ENCODE results near the gene SHISA9.

Gene SHISA9

DNA sequence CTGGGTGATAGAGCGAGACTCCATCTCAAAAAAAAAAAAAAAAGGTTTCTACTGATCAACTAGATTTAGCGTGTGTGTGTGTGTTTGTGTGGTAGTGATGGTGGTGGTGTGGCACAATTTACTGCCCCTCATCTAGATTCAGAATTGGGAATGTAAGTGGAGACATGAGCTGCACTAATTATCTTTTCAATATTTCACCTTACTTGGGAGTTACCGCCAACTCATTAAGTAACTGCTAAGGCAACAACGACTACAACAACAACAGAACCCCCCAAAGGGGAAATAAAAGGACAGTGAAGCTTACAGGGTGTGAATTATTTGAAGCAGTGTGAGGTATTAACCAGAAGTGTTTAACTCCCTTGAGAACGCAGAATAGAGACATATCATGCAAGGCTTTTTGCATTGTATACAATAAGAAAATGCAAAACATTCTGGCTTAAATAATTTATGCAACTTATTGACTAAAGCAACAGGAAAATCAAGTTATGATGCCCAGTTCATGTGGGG, 180.5 kb downstream of the SHISA9 start:
- no peak for DNase-seq

DNA sequence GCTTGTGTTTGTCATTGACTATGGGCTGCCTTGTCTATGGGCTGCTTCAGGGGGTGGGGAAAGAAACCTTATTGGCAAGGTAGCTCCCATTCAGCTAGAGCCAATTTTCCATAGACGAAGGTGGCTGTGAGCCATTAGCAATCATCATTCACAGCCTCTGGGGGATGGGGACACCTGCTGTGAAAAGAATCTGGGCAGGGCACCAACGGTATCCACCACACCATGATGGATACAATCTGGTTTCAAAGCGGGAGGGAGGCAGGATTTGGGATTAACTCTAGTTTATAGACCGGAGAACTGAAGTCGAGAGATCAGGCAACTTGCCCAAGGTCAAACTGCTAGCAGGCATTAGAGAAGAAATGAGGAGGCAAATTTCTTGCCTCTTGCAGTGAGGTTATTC, 182.3 kb downstream of the SHISA9 start:
- no peak for DNase-seq

DNA sequence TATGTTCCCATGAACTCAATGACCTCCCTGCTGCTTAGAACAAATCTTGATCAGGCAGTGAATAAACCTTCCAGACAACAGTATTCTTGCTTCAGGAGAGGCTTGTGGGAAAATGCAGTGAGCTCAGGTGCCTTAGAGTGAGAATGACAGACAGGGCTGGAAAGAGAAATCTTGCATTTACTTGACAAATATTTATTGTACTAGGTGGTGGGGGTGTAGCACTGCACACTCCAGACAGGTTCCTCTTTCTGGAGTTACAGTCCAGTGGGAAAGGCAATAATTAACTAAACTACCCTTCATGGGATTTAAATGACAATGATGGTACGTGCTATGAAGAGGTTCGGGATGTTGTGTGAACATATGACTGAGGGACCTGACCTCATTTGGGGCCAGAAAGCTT, 182.9 kb downstream of the SHISA9 start:
- DNase-seq, result no peak

DNA sequence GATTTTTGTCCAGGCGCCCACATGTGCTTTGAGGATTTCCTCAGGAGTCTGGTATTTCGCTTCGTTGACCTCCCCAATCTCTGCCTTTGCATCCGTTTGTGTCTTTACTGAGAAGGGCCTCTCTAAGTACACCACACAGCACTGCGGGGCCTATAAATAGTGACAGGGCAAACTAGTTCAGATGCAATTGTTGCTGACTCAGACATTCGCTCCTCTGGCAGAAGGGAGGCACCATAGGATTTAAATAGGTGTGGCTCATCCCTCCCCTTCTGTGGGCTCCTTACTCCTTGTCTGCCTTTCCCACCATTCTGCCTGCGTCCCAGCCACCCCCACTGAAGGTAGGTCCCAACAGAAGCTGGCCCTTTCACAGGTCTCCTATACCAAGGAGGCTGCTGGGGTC, 192.3 kb downstream of the SHISA9 start:
- no peak for DNase-seq

DNA sequence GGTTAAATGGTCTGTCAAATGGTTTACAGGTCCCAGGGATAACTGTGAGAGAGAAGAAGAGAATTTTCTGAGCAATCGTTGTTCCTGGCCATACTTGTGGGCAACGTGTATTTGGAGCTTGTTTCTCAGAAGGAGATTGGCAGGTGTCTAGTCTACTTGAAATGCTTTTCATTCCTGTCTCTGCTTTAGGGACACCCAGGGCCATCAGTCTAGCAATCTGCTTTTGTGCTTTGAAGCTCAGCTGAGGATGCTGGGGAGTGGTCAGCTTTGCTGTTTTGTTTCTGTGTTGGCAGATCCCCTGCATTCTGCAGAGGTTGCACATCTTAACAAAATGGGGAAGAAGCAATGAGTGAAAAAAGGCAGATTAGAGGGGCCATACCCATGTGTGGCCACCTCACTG, 193.7 kb downstream of the SHISA9 start:
- no peak for DNase-seq

DNA sequence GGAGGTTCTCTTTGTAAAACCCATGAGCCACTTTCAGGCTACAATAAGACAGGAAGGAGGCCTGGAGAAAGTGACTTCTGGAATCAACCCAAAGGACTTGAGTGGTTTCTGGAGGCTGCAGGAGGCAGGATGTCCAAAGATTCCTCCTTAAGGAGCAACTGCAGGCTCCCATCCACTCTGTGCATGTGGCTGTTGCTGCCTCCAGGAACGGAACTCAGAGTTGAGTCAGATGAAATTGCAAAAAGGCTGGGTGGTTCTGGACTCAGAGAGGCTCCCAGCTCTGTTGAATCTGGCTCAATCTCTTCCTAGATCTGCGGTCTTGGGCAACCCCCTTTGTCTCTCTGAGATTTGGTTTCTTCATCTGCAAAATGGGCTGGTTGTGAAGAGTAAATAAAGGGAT, 197.1 kb downstream of the SHISA9 start:
- DNase-seq, result no peak

DNA sequence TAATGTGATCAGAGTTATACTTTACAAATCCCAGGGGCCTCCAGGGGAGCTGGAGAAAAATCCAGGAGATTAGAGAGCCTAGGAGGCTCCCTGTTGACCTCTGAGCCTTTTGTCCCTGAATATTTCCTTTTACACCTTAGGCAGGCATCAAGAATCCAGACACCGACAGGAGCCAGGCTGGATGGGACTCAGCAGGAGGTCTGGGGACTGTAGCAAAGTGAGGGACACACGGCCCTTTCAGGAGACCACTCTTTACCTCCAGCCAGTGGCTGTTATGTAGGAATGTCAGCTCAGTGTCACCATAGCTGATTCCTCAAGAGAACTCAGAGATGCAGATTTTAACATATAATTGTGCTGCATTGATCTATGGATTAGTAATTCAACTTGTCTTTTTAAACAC, 198.4 kb downstream of the SHISA9 start:
- DNase-seq, result no peak

DNA sequence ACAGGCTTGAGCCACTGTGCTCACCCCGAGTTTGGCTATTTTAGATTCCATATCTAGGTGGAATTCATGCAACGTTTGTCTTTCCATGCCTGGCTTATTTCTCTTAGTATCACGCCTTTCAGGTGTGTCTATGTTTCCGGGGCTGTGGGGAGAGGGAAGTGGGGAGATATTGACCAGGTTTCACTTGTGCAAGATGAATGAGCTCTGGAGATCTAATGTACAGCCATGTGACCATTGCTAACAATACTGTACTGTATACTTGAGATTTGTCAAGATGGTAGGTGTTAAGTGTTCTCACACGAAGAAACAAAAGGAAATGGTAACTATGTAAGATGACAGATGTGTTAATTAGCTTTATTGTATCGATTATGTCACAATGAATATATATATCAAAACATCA, 199.6 kb downstream of the SHISA9 start:
- DNase-seq, result no peak

DNA sequence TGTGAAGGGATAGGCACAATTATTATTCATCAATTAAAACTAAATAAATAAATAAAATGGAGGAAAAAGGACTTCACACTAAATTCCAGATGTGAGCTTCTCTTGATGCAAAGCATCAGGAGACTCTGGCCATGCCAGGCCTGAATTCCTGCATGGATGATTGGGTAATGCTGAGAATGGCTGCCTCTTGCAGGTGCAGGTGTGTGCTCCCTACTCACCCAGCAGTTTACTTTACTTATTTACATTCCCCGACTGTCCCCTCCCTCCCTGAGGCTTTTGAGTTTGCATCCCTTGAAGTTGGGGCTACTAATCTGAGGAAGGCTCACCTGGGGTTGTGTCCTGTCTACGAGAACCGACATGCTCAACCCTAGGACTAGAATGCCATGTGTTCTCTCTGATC, 200.4 kb downstream of the SHISA9 start:
- no peak for DNase-seq

DNA sequence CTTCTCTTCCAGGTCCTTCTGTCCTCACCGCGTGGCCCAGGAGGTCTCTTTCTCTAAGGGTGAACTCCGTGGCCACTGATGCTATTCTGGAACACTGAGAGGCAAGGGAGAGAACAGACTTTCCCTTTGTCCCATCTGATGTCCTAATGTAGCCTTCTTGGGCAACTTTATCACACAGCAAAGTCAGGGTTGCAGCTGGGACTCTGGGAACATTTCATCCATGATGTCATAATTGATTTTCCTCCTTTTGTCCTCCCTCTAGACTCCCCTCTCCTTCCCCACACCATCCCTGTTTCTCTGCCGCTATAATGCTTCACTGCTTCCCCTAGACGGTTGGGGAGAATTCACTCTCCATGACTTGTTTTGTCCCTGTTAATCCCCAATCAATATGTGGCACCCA, 201.0 kb downstream of the SHISA9 start:
- no peak for DNase-seq

DNA sequence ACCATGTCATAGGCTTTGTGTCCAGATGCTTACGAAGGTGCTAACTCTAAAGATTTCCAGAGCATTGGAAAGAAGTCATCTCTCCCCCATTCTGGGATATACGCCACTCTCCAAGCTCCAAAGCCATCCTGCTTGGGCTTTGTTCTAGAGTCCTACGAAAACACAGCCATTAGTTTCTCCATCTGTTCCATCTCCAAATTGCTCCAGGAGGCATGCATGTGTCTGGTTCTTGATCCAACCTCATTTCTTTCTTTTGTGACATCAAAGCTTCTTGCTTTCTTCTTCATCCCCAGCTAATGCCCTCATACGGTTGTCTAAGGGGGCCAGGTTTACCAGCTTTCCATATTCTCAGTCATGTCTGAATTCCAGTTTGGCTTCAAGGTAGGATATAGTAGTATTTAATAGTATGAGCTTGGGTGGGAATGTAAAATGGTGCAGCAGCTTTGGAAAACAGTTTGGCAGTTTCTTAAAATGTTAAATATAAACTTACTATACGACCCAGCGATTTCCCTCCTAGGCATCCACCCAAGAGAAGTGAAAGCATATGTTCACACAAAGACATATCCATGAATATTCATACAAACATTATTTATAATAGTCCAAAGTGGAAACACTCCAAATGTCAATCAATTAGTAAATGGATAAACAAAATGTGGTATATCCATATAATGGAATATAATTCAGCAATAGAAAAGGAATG, 202.6 kb downstream of the SHISA9 start:
- DNase-seq, result no peak

DNA sequence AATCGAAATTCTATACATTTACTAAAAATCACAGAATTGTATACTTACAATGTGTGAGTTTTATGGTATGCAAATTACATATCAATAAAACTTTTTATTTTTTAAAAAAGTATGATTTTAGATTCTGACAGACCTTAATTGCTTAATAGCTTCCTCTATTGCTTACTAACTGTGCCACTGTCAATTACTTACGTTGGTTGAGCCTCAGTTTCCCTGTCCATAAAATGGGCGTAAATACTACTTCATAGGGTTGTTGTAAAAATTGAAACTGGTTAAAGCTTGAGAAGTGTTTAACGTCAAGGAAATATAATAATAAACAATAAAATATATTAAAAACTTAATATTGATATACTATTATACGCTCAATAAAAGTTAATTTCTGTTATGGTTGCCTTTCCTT, 203.4 kb downstream of the SHISA9 start:
- no peak for DNase-seq

DNA sequence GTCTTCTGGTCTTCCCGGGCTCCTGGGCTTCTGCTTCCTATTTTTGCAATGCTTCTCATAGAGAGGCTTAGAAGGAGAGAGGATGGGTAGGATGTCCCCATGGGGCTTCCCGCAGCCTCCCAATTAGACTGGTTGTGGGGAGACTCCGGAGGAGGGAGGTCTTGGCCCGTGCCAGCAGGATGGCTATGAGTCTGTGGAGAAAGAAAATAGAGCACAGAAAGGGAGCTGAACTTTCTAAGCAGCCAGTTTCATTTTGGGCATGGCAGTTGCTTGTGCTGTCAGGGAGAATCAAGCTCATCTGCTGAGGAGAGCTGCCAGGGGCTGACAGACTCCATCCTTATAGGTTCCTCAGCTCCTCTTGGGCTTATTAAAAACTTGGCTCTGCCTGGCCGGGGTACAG, 204.0 kb downstream of the SHISA9 start:
- no peak for DNase-seq

DNA sequence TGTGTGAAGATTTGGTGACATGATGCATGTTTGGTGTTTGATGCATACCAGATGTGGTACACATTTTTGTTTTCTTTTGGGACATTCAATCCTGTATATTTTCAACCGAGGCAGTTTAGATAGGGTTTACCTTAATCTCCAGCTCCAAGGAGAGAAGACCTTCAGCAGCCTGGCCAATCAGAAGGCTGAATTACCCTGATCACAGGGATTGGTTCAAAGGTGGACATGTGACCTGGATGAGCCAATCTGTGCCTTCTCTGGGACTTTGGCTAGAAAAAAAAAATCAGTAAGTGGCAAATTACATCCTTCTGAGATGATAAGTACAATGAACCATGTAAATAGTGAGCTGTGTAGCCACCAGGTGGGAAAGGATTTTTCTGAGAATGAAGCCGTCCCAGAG, 205.1 kb downstream of the SHISA9 start:
- no peak for DNase-seq

DNA sequence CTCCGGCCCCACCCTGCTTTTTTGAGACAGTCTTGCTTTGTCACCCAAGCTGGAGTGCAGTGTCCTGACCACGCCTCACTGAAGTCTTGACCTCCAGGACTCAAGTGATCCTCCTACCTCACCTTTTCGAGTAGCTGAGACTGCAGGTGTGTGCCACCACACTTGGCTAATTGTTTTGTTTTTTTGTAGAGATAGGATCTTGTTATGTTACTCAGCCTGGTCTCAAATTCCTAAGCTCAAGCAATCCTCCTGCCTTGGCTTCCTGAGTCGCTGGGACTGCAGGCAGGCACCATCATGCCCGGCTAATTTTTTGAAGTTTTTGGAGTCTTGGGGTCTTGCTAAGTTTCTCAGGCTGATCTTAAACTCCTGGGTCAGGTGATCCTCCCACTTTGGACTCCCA, 206.7 kb downstream of the SHISA9 start:
- no peak for DNase-seq

DNA sequence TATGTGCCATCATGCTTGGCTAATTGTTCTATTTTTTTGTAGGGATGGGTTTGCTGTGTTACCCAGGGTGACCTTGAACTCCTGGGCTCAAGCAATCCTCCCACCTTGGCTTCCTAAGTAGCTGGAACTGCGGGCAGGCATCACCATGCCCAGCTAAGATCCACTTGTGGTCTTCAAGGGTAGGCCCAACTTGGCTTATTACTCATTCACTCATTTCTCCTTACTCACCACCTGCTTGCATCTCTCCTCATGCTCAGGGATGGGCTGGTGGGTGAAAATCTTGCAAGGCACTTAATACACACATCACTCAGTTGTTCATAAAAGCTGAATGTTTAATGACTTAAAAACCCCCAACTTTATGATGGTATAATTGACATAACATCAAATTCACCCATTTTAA, 207.8 kb downstream of the SHISA9 start:
- DNase-seq, result no peak

DNA sequence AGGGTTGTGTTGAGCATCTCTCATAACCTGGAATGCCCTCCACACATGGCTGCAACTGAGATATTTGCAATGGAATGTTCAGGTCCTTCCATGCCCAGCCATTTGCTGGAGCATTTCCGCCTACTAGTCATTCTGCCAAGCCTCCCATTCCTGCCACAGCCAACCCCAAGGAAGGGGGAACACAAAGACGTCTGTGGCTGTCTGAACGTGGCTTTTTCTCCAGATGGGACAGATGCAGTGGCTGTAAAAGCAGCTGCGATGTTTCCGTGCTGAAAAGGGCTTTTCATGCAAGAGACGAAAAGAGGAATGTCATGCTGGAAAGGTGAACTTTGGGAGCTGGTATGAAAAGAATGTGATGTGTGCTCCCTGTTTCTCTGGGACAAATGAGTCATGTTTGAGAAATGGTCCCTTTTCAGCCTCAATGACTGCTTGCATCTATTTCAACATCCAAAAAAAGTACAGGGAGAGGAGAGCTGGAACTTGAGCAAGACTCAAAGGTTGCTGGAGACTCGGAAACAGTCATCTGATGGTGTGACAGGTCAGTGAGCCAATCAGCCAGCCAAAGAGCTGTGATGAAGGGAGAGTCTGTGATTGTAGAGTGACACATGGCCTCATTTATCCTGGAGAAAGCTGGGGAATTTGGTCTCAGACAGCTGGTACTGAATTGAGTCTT, 208.9 kb downstream of the SHISA9 start:
- no peak for DNase-seq

DNA sequence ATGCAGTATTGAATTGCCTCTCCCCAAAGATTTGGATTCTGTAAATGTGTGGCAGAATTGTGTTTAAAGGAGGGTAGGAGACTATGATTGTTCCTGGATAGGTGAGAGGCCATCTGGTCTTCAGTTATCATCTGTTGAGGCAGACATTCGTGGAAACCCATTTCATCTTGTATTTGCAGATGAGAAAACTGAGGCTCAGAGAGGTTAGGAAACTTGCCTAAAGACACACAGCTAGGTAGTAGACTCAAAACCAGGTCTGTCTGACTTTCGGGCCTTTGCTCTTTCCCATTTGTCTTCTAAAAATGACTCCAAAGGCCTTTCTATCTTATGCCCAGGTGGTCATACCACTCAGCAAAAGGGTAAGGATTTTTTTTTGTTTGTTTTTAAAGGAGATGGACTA, 210.3 kb downstream of the SHISA9 start:
- no peak for DNase-seq

DNA sequence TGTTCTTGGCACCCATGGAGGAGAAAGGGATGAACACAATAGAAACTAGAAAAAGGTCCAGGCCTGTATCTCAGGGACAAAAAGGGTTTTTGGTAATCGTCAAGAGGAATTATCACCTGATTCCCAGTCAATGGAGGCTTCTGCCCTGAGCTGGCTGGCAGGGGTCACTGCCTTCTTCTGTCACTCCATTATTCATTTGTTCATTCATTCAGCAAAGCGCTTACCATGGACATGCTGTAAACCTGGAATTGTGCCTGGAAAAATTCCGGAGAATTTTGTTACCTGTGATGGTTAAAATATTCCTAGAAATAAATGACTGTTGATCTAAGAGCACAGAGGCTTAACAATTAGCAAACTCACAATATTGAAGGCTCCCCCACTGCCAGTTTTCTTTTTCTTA, 212.3 kb downstream of the SHISA9 start:
- DNase-seq, result no peak

DNA sequence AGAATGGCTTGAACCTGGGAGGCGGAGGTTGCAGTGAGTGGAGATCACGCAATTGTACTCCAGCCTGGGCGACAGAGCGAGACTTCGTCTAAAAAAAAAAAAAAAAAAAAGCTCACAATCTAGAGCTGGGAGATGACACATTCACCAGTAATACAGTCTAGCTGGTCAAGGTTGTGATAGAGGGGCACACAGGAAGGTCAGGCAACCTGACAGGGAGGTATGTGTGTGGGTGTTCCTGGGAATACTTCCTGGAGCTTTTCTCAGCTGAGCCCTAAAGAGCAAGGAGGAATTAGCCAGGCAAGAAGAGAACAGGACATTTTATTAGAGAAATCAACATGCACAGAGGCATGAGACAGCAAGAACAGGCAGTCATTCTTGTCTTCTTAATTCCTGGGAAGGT, 216.7 kb downstream of the SHISA9 start:
- DNase-seq, result no peak

DNA sequence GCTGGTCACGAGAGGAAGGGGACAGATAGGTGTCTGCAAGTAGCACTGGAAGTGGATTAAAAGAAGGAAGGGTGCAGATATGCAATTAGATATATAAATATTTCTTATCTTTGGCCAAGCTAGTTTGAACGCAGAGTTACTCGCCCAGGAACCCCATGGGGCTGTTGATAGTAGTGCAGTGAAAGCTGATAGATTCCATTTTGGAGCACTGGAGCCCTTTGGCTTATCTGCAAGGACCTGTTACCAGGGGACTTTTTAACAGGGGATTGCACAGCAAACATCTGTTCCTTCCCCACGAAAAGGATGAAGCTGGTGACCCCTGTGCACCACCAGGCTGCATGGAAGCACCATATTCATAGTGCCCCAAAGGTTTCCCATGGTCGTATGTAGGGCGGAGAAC, 218.7 kb downstream of the SHISA9 start:
- DNase-seq, result no peak

DNA sequence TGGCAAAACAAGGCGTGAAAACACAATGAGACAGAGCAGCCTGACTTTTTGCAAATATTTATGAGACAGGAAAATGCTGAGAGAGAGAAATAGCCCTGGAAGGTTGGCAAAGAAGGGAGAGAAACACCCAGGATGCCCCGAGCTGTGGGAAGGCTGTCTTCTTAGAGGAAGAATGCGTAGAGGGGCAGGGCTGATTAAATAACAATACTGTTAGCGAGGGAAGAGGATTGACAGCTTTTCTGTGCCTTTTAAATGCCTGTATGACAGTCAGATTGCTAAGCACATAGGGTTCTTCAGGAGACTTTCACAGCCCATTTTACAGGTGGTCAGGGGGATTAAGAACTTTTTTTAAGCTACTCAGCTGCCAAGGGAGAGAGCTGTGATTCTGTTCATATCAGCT, 219.2 kb downstream of the SHISA9 start:
- no peak for DNase-seq

DNA sequence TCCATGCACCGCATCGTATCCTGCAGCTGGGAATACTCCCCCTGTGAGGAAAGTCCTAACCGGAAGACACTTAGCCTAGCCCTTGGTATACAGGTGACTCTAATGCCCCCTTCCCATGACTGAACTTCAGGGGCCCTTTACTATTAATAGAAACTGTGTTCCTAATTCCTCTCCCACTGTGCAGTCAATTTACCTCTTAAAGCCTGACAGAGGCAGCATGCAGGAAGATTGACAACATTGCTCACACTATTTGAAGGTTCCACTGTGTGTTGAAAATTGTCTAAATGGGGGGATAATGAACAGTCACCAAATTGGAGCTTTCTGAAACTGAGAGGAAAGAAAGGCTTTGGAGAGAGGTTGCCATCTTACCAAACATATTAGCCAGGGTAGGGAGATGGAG, 222.6 kb downstream of the SHISA9 start:
- no peak for DNase-seq

DNA sequence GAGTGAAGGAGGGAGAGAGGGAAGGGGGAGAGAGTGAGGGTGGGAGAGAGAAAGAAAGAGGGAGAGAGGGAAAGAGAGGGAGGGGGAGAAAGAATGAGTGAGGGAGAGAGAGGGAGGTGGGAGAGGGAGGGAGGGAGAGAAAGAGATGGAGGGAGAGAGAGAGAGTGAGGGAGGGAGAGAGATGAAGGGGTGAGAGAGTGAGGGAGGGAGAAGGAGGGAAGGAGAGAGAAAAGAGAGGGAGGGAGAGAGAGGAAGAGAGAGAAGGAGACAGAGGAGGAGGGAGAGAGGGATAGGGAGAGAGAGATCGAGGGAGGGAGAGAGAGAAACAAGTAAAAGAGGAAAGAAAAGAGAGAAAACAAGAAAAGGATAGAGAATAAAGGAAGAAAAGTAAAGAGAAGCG, 225.7 kb downstream of the SHISA9 start:
- DNase-seq, result no peak

DNA sequence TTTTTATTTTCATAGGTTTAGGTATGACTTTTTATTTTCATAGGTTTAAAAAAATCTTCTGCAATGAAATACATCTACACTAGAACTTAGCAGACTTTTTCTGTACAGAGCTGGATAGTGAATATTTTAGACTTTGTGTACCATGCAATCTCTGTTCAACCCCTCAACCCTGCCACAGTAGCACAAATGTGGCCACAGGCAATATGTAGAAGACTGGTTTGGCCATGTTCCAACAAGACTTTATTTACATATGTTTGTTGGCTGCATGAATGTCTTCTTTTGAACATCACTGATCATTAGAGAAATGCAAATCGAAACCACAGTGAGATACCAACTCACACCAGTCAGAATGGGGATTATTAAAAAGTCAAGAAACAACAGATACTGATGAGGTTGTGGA, 229.2 kb downstream of the SHISA9 start:
- DNase-seq, result no peak

Measured in CD4-positive, alpha-beta T cell treated with Interleukin-15 for 1 hour (primary cell).